ENCODE results near the gene CEBPA.
"Not testable (repeated sequence)": the region's sequence is repeated elsewhere in the genome, so short reads cannot be mapped to it uniquely, and the experiment has no call there.

CEBPA gene

GRCh38 chr19:33324628-33325027 lies 22.3 kb upstream of the CEBPA start:
- DNase-seq (ENCODE audit: low read depth, low spot score), result no peak

DNA sequence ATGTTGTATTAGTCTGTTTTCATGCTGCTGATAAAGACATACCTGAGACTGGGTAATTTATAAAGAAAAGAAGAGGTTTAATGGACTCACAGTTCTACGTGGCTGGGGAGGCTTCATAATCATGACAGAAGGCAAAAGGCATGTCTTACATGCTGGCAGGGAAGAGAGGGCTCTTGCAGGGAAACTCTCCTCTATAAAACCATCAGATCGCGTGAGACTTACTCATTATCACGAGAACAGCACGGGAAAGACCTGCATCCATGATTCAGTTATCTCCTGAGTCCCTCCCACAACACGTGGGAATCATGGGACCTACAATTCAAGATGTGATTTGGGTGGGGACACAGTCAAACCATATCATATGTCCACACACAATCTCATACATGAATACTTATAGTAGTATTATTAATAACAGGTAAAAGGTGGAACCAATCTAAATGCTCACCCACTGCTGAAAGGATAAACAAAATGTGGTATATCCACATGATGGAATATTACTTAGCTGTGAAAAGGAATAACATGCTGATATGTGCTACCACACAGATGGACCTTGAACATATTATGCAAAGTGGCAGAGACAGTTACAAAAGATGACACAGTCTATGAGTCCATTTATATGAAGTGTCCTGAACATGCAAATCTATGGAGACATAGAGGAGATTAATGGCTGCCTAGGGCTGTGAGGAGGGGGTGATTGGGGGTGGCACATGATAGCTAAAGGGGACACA lies 20.9 kb upstream of the CEBPA start:
- no peak for DNase-seq (ENCODE audit: low read depth, low spot score)

GRCh38 chr19:33320636-33321035 lies 18.3 kb upstream of the CEBPA start:
- DNase-seq (ENCODE audit: low read depth, low spot score), result no peak

DNA sequence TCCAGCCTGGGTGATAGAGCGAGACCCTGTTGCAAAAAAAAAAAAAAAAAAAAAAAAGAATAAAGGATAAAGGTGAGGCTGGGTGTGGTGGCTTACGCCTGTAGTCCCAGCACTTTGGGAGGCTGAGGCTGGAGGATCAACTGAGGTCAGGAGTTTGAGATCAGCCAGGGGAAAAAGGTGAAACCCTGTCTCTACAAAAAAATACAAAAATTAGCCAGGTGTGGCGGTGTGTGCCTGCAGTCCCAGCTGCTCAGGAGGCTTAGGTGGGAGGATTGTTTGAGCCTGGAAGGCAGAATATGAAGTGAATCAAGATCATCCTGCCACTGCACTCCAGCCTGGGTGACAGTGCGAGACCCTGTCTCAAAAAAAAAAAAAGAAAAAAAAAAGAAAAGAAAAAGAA lies 15.7 kb upstream of the CEBPA start:
- not testable (repeated sequence) for DNase-seq (ENCODE audit: low read depth, low spot score)

DNA sequence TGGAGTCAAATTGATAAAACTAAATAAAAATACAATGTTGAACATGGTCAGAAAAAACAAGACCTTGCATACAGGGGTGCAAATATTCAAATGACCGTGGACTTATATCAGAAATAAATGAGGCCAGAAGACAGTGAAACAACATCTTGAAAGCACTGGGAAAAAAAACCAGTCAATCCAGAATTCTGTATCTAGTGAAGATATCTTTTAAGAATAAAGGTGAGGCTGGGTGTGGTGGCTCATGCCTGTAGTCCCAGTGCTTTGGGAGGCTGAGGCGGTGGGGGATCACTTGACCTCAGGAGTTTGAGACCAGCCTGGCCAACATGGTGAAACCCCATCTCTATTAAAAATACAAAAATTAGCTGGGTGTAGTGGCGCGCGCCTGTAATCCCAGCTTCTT lies 15.2 kb upstream of the CEBPA start:
- no peak for DNase-seq (ENCODE audit: low read depth, low spot score)

GRCh38 chr19:33316541-33317264 lies 14.4 kb upstream of the CEBPA start:
- no peak for DNase-seq (ENCODE audit: low read depth, low spot score)

DNA sequence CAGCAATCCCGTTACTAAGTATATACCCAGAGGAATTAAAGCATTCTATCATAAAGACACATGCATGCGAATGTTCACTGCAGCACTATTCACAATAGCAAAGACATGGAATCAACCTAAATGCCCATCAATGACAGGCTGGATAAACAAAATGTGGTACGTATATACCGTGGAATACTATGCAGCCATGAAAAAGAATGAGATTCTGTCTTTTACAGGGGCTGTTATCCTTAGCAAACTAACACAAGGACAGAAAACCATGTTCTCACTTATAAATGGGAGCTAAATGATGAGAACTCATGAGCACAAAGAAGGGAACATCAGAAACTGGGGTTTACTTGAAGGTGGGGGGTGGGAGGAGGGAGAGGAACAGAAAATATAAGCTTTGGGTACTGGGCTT lies 10.5 kb upstream of the CEBPA start:
- not testable (repeated sequence) for DNase-seq (ENCODE audit: low read depth, low spot score)

DNA sequence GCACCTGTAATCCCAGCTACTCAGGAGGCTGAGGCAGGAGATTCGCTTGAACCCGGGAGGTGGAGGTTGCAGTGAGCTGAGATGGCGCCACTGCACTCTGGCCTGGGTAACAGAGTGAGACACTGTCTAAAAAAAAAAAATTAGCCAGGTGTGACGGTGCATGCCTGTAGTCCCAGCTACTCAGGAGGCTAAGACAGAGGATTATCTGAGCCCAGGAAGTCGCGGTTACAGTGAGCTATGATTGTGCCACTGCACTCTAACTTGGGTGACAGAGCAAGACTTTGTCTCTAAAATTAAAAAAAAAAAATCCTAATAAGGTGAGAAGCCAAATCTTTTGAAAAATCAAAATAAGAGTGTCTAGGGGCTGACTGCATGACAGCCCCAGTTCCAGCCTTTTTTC lies 9.7 kb upstream of the CEBPA start:
- no peak for DNase-seq (ENCODE audit: low read depth, low spot score)

DNA sequence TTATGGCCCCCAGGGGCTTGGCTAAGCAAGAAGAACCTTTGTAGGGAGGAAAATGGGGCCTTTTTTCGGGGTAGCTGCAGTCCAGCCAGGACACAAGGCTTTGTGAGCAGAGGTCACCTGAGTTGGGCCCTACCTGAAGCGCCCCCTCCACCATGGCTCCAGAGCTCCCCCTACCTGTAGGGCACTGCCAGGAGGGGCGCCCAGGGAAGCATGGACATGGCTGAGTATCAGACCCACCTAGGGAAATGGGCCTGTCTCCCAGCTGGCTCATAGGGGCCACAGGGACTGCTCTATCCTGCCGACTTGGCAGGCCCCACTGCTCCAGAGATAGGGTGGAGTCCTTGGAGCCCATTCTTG lies 9.0 kb upstream of the CEBPA start:
- no peak for DNase-seq (ENCODE audit: low read depth, low spot score)

GRCh38 chr19:33310606-33311325 lies 8.4 kb upstream of the CEBPA start:
- no peak for DNase-seq (ENCODE audit: low read depth, low spot score)

GRCh38 chr19:33309826-33310225 lies 7.5 kb upstream of the CEBPA start:
- DNase-seq (ENCODE audit: low read depth, low spot score), result no peak

DNA sequence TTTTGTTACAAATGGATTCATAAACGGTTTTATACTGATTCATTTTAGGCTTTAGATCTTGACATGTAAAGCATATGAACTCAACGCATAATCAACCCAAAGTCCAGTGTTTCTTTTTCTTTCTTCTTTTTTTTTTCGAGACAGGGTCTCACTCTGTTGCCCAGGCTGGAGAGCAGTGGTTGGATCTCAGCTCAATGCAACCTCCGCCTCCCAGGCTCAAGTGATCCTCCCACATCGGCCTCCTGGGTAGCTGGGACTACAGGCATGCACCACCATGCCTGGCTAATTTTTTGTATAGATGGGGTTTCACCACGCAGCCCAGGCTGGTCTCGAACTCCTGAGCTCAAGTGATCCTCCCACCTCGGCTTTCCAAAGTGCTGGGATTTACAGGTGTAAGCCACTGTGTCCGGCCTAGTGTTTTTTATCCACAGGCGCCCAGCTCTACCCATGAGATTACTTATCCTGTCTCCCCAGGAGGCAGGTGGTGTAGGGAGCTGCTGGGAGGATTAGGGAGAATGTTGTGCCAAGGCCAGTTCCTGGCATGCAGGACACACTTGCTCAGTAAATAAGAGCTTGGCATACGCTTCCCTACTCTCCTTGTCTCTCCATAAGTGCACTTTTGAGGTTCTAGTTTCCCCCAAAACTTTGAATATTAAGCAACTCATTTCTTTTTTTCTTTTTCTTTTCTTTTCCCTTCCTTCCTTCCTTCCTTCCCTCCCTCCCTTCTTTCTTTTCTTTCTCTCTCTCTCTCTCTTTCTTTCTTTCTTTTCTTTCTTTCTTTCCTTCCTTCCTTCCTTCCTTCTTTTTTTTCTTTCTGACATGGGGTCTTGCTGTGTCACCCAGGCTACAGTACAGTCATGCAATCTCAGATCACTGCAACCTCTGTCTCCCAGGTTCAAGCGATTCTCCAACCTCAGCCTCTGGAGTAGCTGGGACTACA lies 4.8 kb upstream of the CEBPA start:
- DNase-seq (ENCODE audit: low read depth, low spot score), result no peak

DNA sequence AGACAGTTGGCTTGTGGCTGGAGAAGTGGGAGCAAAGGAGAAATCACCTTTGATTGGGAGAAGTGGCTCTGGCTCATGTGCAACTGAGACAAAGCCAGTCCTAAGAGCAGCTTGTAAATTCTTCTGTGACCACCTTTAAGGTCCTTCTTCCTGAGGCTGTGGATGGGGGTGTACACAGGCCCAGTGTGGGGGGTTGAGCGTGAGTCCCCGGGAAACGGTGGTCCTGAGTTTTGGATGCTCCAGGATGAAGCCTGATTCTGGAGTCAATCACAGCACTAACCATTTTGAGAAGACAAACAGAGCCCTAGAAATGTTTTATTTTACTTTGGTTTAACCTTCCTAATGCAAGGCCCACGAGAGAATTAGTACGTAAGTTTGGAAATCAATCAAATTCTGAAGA lies 3.9 kb upstream of the CEBPA start:
- DNase-seq (ENCODE audit: low read depth, low spot score), result no peak

- DNase-seq (ENCODE audit: low read depth, low spot score), result no peak
These were observed 2.7 kb upstream of the CEBPA start for GRCh38 chr19:33304760-33305647.

- DNase-seq (ENCODE audit: low read depth, low spot score), result no peak
These were observed 2.0 kb upstream of the CEBPA start for GRCh38 chr19:33304371-33304759.

GRCh38 chr19:33303791-33304345 lies 1.5 kb upstream of the CEBPA start:
- DNase-seq (ENCODE audit: low read depth, low spot score), result no peak

DNA sequence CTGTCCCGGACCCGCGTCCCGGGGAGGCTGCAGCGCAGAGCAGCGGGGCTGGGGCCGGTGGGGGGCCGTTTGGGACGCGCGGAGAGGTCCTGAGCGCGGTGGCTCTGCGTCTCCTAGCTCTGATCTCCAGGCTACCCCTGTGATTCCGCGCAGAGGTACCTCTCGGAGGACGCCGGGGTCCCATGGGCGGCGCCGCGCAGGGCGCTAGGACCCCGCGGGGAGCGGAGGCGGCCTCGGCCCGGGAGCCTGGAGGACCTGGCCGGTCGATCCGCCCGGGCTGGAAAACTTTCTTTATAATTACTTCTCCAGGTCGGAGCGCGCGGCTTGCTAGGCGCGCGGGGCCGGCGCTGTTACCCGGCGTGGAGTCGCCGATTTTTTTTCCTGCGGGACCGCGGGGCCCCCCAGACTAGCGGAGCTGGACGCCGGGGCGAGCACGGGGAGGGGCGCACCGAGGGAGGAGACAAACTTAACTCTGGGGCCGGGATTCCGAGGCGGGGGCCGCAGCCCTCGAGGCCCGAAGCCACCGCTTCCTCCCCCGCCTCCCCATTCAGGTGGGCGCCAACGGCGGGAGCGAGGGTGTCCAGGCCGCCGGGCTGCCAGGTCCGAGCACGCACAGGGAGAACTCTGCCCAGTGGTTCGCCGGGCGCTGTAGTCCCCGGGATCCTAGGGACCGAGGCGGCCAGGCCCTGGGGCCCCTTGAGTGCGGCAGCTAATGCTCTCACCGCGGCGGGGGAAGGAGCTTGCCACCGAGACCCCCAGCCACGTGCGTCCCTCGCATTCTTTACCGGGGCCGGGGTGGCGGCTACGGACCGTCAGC lies 848 bp upstream of the CEBPA start:
- no peak for DNase-seq (ENCODE audit: low read depth, low spot score)

- no peak for DNase-seq (ENCODE audit: low read depth, low spot score)
These were observed 497 bp downstream of the CEBPA start for GRCh38 chr19:33301900-33302174.

- DNase-seq (ENCODE audit: low read depth, low spot score), result no peak
These were observed 1.0 kb downstream of the CEBPA start for GRCh38 chr19:33301144-33301899.

All from activated naive CD8-positive, alpha-beta T cell treated with anti-CD3 and anti-CD28 coated beads, Interleukin-2, amount 50 U/mL, for 16 hours (primary cell).